ENCODE results near the gene RPL14.
"Not testable (repeated sequence)": the region's sequence is repeated elsewhere in the genome, so short reads cannot be mapped to it uniquely, and the experiment has no call there.

The RPL14 gene

GRCh38 chr3:40456940-40457823 is at the start of gene RPL14:
TSS of gene RPL14 (plus strand) at chr3:40457339. CDS start at chr3:40457472, 133 bp downstream.
- peak; percentile 96 for DNase-seq (ENCODE audit: low spot score)

- no peak for DNase-seq (ENCODE audit: low spot score)
Measured at GRCh38 chr3:40407611-40408010, 49.5 kb upstream of the RPL14 start.

GRCh38 chr3:40414270-40414669 is 42.9 kb upstream of the RPL14 start:
- DNase-seq (ENCODE audit: low spot score) = no peak

- peak; percentile 12 for DNase-seq (ENCODE audit: low spot score)
Measured at GRCh38 chr3:40417845-40418543, 39.1 kb upstream of the RPL14 start.

- DNase-seq (ENCODE audit: low spot score) = no peak
Measured at GRCh38 chr3:40422861-40423260, 34.3 kb upstream of the RPL14 start.

GRCh38 chr3:40427045-40427669 is 30.0 kb upstream of the RPL14 start:
- DNase-seq (ENCODE audit: low spot score) = no peak

- DNase-seq (ENCODE audit: low spot score) = no peak
Measured at GRCh38 chr3:40432793-40433192, 24.3 kb upstream of the RPL14 start.

GRCh38 chr3:40437889-40438288 is 19.2 kb upstream of the RPL14 start:
- no peak for DNase-seq (ENCODE audit: low spot score)

- DNase-seq (ENCODE audit: low spot score) = no peak
Measured at GRCh38 chr3:40445062-40445461, 12.1 kb upstream of the RPL14 start.

GRCh38 chr3:40445880-40446279 is 11.3 kb upstream of the RPL14 start:
- no peak for DNase-seq (ENCODE audit: low spot score)

- DNase-seq (ENCODE audit: low spot score) = no peak
Measured at GRCh38 chr3:40450438-40450837, 6.7 kb upstream of the RPL14 start.

GRCh38 chr3:40451551-40451950 is 5.6 kb upstream of the RPL14 start:
- no peak for DNase-seq (ENCODE audit: low spot score)

- DNase-seq (ENCODE audit: low spot score) = no peak
Measured at GRCh38 chr3:40452057-40452456, 5.1 kb upstream of the RPL14 start.

- DNase-seq (ENCODE audit: low spot score) = no peak
Measured at GRCh38 chr3:40452562-40452875, 4.6 kb upstream of the RPL14 start.

- peak; percentile 98 for DNase-seq (ENCODE audit: low spot score)
Measured at GRCh38 chr3:40452876-40453730, 4.0 kb upstream of the RPL14 start.

GRCh38 chr3:40453933-40454332 is 3.2 kb upstream of the RPL14 start:
- DNase-seq (ENCODE audit: low spot score) = no peak

- no peak for DNase-seq (ENCODE audit: low spot score)
Measured at GRCh38 chr3:40455328-40455727, 1.8 kb upstream of the RPL14 start.

- DNase-seq (ENCODE audit: low spot score) = no peak
Measured at GRCh38 chr3:40456279-40456939, 730 bp upstream of the RPL14 start.

GRCh38 chr3:40458473-40458872 is 1.3 kb downstream of the RPL14 start:
- DNase-seq (ENCODE audit: low spot score) = no peak

- not testable (repeated sequence) for DNase-seq (ENCODE audit: low spot score)
Measured at GRCh38 chr3:40460481-40460880, 3.3 kb downstream of the RPL14 start.

GRCh38 chr3:40461161-40461560 is 4.0 kb downstream of the RPL14 start:
- DNase-seq (ENCODE audit: low spot score) = no peak

- not testable (repeated sequence) for DNase-seq (ENCODE audit: low spot score)
Measured at GRCh38 chr3:40462838-40463237, 5.7 kb downstream of the RPL14 start.
